Activated CD8-positive, alpha-beta T cell treated with anti-CD3 and anti-CD28 coated beads for 36 hours (primary cell): ENCODE measurements around the gene NLGN4Y. TPM values are rescaled to one million over a fixed set of nuclear protein-coding genes. Genes with fewer than 3 reads are reported as not detected.

Experiments used
- ATAC-seq: fragments of 200-7000 bp; cut with Tn5 transposase; one replicate; pipeline ENCODE4 v1.10.0; 2021; ENCODE audit warnings: mild to moderate bottlenecking, moderate library complexity
- CTCF ChIA-PET: fragments of 350-600 bp; sonication (Branson Sonifier 250); formaldehyde crosslinking; loops from one replicate; lab custom pipeline; 2021; ENCODE audit warnings: antibody characterized with exemption; lab: Charles Lee
- POLR2A ChIA-PET: fragments of 350-600 bp; sonication (Branson Sonifier 250); formaldehyde crosslinking; loops from one replicate; lab custom pipeline; 2021; ENCODE audit warnings: antibody characterized with exemption; lab: Charles Lee
- DNase-seq: peaks from one replicate; pipeline ENCODE4 v3.0.0-alpha.2; 2020
- H3K27ac Mint-ChIP-seq: one replicate; pipeline ENCODE4 v1.8.0; 2021; ENCODE audit warnings: mild to moderate bottlenecking, mixed read lengths
- H3K27me3 Mint-ChIP-seq: one replicate; pipeline ENCODE4 v1.8.0; 2021; ENCODE audit warnings: mixed read lengths
- H3K36me3 Mint-ChIP-seq: one replicate; pipeline ENCODE4 v1.8.0; 2021; ENCODE audit warnings: low read depth, mixed read lengths
- H3K4me1 Mint-ChIP-seq: one replicate; pipeline ENCODE4 v1.8.0; 2021; ENCODE audit warnings: low read depth, mixed read lengths
- H3K4me3 Mint-ChIP-seq: one replicate; pipeline ENCODE4 v1.8.0; 2021; ENCODE audit warnings: mild to moderate bottlenecking, moderate library complexity, mixed read lengths
- H3K9me3 Mint-ChIP-seq: one replicate; pipeline ENCODE4 v1.8.0; 2021; ENCODE audit warnings: mixed read lengths
- CTCF ChIP-seq: fragments of 200-600 bp; IDR thresholded peaks from one replicate; pipeline ENCODE4 v1.8.0; 2022; ENCODE audit warnings: antibody characterized with exemption, mild to moderate bottlenecking
- intact Hi-C: fragments of 100-400 bp; cut with micrococcal nuclease; formaldehyde crosslinking; loops from one replicate; pipeline ENCODE4 v1.10.0; 2022
- total RNA-seq, 2 experiments: library from RNA; stranded (reverse); gene quantifications; one replicate each; pipeline ENCODE4 v1.2.3, GENCODE V29; 2021

The NLGN4Y gene
- total RNA-seq, 2 experiments from 2014 or later = 0.22 to 0.25 TPM

DNA sequence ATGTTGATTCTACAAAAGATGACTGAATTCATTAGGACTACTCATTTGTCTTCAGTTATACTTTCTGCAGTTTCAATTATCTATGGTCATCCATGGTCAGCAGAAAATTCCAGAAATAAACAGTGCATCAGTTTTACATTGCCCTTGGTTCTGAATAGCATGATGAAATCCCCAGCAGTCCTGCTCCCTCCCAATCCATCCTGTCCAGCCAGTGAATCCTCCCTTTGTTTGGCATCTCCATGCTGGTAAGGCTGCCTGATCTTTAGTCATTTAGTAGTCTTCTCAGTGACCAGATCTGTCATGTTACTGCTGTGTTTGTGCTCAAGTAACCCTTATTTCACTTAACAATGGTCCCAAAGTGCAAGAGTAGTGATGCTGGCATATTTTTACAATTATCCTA lies 239.3 kb downstream of the NLGN4Y start:
- no peaks in the 10 kb centered on the region for H3K9me3 Mint-ChIP-seq
- intact Hi-C loops = no loop called here
- no peaks in the 10 kb centered on the region for H3K27me3 Mint-ChIP-seq
- TF ChIP-seq CTCF = no peak
- CTCF ChIA-PET = no interaction called here
- DNase-seq (no peak), ATAC-seq (no peak)
- H3K27ac Mint-ChIP-seq = no peak overlapping the region
- no peaks in the 10 kb centered on the region for H3K36me3 Mint-ChIP-seq
- POLR2A ChIA-PET = no interaction called here
- H3K4me3 Mint-ChIP-seq = no peak overlapping the region
- no peaks in the 10 kb centered on the region for H3K4me1 Mint-ChIP-seq

DNA sequence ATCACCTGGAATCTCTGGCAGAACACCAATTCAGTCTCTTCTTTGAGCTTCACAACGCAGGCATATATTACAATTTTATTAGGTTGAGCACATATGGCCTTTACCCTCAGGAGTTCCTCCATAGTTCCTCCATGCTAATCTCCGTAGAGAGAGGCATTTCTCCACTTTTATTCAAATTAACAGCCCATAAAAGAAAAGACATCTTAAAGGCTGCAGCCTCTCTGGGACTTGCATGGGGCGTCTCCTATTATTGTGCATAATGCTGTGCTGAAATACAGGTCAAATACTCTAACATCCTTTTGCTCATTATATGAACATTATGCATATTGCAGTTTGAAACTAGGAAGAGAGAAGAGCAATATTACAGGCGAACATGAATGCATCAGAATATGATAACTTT lies 253.9 kb downstream of the NLGN4Y start:
- Mint-ChIP-seq H3K27ac (no peak overlapping the region), H3K27me3 (no peaks in the 10 kb centered on the region), H3K9me3 (peaks cover 3% of the 10 kb centered on the region), H3K4me1 (no peaks in the 10 kb centered on the region), H3K36me3 (no peaks in the 10 kb centered on the region), H3K4me3 (no peak overlapping the region)
- intact Hi-C loops = no loop called here
- ChIA-PET POLR2A (interaction anchor here (0.6 kb wide), 1 partner anchor 10 kb away, joined by 3 read pairs; no protein-coding TSS in a partner anchor), CTCF (no interaction called here)
- no peak for TF ChIP-seq CTCF
- no peak for DNase-seq
- ATAC-seq = no peak

- no peaks in the 10 kb centered on the region for H3K36me3 Mint-ChIP-seq
- no peak for TF ChIP-seq CTCF
- H3K9me3 Mint-ChIP-seq = no peaks in the 10 kb centered on the region
- no peak for ATAC-seq
- POLR2A ChIA-PET = no interaction called here
- H3K4me3 Mint-ChIP-seq = no peak overlapping the region
- no peak for DNase-seq
- H3K27me3 Mint-ChIP-seq = no peaks in the 10 kb centered on the region
- no peaks in the 10 kb centered on the region for H3K4me1 Mint-ChIP-seq
- intact Hi-C loops = no loop called here
- CTCF ChIA-PET = no interaction called here
- no peak overlapping the region for H3K27ac Mint-ChIP-seq
Measured at GRCh38 chrY:14793104-14793503, 268.8 kb downstream of the NLGN4Y start.

DNA sequence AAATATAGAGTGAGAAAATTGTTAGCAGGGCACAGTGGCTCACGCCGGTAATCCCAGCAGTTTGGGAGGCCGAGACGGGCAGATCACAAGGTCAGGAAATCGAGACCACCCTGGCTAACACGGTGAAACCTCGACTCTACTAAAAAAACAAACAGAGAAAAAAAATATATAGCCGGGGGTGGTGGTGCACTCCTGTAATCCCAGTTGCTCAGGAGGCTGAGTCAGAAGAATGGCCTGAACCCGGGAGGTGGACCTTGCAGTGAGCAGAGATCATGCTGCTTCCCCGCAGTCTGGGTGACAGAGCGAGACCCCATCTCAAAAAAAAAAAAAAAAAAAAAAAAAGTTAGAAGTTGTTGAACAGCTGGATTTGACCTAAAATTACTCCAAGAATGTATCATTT lies 269.3 kb downstream of the NLGN4Y start:
- Mint-ChIP-seq H3K4me3 (no peak overlapping the region), H3K4me1 (no peaks in the 10 kb centered on the region), H3K27ac (no peak overlapping the region), H3K9me3 (no peaks in the 10 kb centered on the region), H3K27me3 (no peaks in the 10 kb centered on the region), H3K36me3 (no peaks in the 10 kb centered on the region)
- ATAC-seq (no peak), DNase-seq (no peak)
- intact Hi-C loops = no loop called here
- CTCF ChIA-PET = no interaction called here
- POLR2A ChIA-PET = no interaction called here
- no peak for TF ChIP-seq CTCF

DNA sequence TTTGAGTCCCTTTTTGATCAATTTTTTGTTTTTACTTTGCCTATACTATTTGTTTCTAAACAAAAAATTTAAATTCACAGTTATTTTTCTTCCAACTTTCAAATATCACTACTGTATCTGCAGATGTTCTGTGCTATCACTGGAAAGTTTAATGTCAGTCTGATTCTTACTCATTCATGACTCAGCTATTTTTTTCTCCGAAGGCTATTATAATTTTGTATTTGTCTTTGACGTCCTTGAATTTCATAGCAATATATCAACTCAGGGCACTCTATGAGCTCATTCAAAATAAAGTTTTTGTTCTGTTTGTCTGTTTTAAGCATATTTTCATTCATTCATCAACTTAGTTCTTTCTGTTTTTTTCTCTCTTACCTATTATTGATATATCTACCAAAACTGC lies 273.7 kb downstream of the NLGN4Y start:
- H3K9me3 Mint-ChIP-seq = no peaks in the 10 kb centered on the region
- DNase-seq = no peak
- no peak overlapping the region for H3K4me3 Mint-ChIP-seq
- TF ChIP-seq CTCF = no peak
- CTCF ChIA-PET = no interaction called here
- POLR2A ChIA-PET = no interaction called here
- no peaks in the 10 kb centered on the region for H3K36me3 Mint-ChIP-seq
- H3K4me1 Mint-ChIP-seq = no peaks in the 10 kb centered on the region
- intact Hi-C loops = no loop called here
- ATAC-seq = no peak
- H3K27me3 Mint-ChIP-seq = no peaks in the 10 kb centered on the region
- no peak overlapping the region for H3K27ac Mint-ChIP-seq
